RPMI7951 (cell line): ENCODE results near the gene FILIP1L. TPM values are rescaled to one million over a fixed set of nuclear protein-coding genes. Genes with fewer than 3 reads are reported as not detected.
A peak's percentile ranks its signal among the peaks of the same experiment; 100 is the strongest.

Experiments used
- DNase-seq: peaks from one replicate; pipeline ENCODE4 v3.0.0-alpha.2; 2012; ENCODE audit warnings: low read depth
- total RNA-seq: library from RNA; depleted of rRNA; stranded (reverse); fragments of >200 nt; shearing (Covaris generic); gene quantifications from 2 replicates; pipeline ENCODE4 v1.2.3, GENCODE V29; 2014; rRNA removed

Gene FILIP1L
- under 0.01 TPM in 1 of 2 replicates, not detected in the other for total RNA-seq

GRCh38 chr3:100114413-100115030 is at the start of gene FILIP1L:
Gene FILIP1L, minus strand, starts transcription at chr3:100114501.
- DNase-seq, result no peak

DNA sequence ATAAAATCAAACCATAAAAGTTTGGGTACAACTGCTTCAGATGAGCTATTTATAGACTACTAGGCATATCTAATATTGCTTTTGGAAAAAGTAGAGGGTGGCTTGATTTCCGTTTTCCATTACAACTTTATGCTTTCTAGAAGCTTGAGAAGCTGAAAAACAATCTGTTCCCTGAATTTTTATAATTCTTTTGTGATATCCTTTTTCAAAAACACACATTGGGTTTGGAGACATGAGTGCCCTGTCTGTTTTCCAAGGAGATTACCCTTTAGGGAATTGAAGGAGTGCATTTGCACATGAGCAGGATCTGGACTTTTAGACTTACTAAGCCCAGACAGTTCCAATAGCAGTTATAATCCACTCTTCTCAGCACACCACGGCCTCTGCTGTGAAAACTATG is 49.5 kb upstream of the FILIP1L start:
- DNase-seq, result no peak

DNA sequence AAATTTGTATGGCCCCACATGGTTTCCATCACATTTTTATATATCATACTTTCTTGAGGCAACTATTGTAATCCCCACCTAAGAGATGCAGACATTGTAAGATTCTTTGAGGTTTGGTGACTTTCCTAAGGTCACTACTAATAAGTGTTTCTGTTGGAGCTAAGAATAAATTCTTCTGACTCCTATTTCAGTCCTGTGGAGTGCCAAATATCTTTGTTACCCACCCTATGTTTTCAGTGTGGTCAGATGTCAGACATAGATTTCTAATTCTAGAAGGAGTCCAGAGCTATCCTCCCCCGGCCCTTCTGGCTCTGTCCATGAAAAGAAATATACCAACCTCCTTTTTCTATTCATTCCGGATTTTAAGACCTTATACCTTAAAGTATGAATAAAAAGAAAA is 46.2 kb upstream of the FILIP1L start:
- DNase-seq, result no peak

DNA sequence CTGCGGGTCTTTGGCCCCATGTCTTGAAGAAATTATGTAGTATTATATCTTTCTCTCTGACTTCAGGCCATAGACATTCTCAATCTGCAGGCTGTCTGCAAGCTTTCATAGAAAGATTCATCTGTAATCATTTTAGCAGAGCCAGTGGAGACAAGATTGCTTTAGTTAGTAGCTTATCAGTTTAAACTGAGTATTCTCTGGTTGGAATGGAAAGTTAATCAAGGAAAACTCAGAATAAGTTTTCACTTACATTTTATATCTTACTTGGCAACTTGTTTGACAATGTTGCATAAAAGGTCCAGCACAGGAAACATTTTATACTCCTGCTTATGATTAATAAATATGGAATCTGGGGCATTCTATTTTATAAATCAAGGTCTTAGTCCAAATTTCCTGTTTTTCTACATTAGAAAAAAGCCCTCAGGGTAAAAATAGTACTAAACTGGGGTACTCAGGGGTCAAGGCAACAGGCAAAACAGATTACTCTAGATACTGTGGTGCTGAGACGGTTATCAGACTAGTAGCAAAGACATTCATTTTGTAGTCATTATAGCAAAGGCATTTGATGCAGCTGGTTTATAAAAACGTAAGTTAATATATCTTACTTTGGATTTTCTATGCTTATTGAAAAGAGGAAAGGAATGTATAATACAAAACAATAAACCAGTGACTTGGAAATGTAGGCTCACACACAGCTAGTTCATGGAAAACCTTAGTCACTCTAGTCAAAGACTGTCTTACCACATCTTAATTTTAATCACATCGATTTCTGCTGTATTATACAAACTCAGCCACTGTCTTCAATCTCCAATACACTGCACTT is 45.2 kb upstream of the FILIP1L start:
- DNase-seq, result peak; percentile 54

DNA sequence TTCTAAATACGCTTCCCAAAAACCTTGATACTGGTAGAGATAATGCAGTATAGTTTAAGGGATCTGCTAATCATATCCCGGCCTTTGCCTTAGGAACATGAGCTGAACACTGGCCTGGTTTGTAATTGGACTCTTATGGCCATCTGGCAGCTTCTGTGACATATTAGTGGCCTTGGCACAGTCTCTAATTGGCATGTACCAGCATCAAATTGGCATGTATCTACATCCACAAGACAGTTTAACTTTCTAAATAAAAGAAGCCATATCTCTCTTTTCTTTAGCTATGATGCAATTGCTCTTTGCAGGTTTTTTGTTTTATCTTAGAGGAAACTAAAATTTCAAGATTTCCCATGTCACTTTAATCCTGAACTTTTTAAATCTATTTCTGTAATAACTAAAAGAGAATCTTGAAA is 44.6 kb upstream of the FILIP1L start:
- peak; percentile 57 for DNase-seq

GRCh38 chr3:100157685-100158084 is 43.4 kb upstream of the FILIP1L start:
- DNase-seq, result no peak

- DNase-seq, result no peak
Observed at GRCh38 chr3:100155590-100155989, 41.3 kb upstream of the FILIP1L start.

DNA sequence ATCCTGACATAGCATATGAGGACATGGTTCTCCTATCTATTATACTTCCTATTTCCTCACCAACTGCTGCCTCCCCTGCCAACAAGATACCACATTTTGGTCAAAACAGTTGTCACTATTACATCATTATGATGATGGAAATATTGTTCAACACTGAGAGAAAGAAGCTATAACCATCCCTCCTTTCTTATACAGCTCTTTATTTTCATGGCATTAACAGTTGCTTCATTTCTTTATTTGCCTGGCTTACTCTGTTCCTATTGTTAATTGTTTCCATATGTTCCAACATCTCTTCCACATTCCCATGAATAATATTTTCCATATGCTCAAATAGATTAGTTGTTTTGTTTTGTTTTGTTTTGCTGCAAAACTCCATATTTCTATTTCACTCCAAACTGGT is 40.8 kb upstream of the FILIP1L start:
- peak; percentile 70 for DNase-seq

DNA sequence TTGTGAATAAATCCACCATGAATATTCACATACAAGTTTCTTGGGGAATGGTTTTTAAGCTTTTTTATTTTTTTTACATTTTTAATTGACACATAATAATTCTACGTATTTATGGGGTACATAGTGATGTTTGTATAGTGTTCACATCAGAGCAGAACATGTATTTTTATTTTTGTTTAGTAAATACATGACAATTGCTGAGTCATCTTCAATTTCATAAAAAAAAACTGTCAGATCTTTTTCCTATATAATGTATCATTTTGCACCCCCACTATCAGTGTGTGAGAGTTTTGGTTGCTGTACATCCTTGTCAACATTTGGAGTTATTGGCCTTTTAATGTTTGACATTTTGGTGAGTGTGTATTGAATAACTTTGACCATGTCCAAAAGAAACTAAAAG is 39.9 kb upstream of the FILIP1L start:
- DNase-seq, result no peak

DNA sequence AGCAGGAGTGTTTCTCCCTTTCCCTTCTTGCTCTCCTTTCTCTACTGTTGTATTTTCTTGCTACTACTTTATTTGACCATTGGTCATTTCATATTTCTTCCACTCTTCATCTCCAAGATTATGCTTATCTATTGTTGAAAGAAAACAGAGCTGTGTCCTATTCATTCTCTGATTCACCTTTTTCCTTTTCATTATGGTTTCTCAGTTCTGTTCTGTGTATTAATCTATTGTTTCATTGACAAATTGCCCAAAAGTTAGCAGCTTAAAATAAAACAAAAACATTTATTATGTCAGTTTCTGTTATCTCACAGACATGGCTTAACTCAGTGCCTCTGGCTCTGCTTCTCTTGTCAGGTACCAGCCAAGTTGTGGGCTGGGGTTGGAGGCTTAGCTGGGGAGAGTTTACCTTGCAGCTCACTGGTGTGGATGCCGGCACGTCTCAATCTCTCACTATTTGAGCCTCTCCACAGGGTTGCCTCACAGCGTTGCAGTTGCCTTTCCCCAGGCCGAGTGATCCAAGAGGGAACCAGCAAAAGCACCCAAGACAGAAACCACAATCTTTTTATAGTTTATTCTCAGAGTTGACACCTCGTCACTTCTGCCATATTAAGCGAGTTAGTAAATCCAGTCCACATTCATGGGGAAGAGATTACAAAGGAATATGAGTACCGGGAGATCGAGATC is 36.9 kb upstream of the FILIP1L start:
- DNase-seq, result no peak

GRCh38 chr3:100150473-100150872 is 36.2 kb upstream of the FILIP1L start:
- DNase-seq, result no peak

- DNase-seq, result no peak
Observed at GRCh38 chr3:100149713-100150415, 35.6 kb upstream of the FILIP1L start.

DNA sequence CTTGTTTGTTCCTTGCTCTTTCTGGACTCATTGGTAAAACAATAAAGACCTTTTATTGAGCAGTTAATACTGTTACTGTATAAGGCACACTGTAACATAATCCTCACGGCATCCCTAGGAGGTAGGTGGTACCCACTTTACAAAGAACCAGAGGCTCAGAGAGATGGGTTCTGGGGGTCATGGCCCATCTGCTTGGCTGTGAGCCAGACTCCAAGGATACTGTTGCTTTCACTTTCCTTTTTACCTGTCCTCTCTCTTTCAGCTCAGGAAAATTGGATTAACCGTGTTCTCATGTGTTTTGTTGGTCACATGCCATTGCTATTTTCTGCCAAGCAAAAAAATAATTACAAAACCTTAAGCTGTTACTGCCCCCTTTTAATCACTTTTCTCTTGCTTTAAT is 34.8 kb upstream of the FILIP1L start:
- DNase-seq, result peak; percentile 39

- DNase-seq, result no peak
Observed at GRCh38 chr3:100144255-100144866, 30.1 kb upstream of the FILIP1L start.

GRCh38 chr3:100141586-100141985 is 27.3 kb upstream of the FILIP1L start:
- no peak for DNase-seq

DNA sequence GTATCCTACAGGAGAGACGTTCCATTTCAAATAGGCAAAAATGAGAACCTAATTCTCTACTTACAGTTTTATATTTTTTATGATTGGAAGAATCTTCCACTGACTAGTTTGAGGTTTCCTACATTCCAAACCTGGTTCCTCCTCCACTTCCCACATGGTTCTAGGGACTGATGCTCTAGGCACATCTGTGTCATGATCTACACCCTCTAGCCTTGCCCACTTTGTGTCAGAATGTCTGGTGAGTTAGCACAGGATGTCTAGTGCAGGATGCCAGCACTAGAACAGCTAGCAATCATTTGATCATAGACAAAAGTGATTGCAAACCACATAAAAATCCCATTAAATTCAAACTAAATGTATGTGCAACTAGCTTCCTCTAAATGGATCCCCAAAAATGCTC is 26.7 kb upstream of the FILIP1L start:
- peak; percentile 37 for DNase-seq

GRCh38 chr3:100136921-100137320 is 22.6 kb upstream of the FILIP1L start:
- no peak for DNase-seq

DNA sequence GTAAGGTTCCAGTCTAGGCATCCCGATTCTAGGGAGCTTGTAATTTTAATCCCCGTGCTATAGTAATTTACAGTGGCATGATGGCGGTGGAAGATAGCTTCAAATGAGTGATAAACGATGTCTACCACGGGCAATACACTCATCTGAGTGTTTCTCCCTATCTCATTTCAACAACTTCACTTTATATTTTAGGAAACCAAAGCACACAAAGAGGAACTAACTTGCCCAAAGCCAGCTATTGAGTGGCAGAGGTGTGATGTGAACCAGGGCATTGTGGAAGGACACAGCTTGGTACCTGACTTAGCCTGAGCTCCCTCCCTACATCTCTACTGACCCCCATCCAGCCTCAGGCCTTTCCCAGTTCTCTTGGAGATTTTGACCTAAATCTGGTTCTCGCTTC is 16.9 kb upstream of the FILIP1L start:
- DNase-seq, result no peak

GRCh38 chr3:100129941-100130340 is 15.6 kb upstream of the FILIP1L start:
- no peak for DNase-seq

GRCh38 chr3:100128565-100128964 is 14.3 kb upstream of the FILIP1L start:
- no peak for DNase-seq

- DNase-seq, result no peak
Observed at GRCh38 chr3:100127792-100128191, 13.5 kb upstream of the FILIP1L start.
